Nephron (organoid): ENCODE measurements around the gene LIME1.

Source experiments
- H3K27ac Mint-ChIP-seq, 3 experiments: 2 replicates each; pipeline ENCODE4 v1.8.0; 2020; ENCODE audit warnings: mixed read lengths in 3 of 3, mild to moderate bottlenecking in 2 of 3, moderate library complexity in 1 of 3
- H3K27me3 Mint-ChIP-seq: 2 replicates; pipeline ENCODE4 v1.8.0; 2021; ENCODE audit warnings: low read depth, mild to moderate bottlenecking, moderate library complexity, mixed read lengths
- H3K36me3 Mint-ChIP-seq: 2 replicates; pipeline ENCODE4 v1.8.0; 2020; ENCODE audit warnings: low read depth, mixed read lengths
- H3K4me1 Mint-ChIP-seq: 2 replicates; pipeline ENCODE4 v1.8.0; 2020; ENCODE audit warnings: mixed read lengths
- H3K4me3 Mint-ChIP-seq, 3 experiments: 2 replicates each; pipeline ENCODE4 v1.8.0; 2020; ENCODE audit warnings: mild to moderate bottlenecking in 3 of 3, mixed read lengths in 3 of 3, moderate library complexity in 2 of 3
- H3K9me3 Mint-ChIP-seq: 2 replicates; pipeline ENCODE4 v1.8.0; 2020; ENCODE audit warnings: mixed read lengths
- TF ChIP-seq, protein P1 (sequence below), 3 experiments: fragments of 200-600 bp; sonication (generic); IDR thresholded peaks; one replicate each; pipeline ENCODE4 v1.5.0; 2021; ENCODE audit warnings: antibody characterized with exemption in 3 of 3; ENCODE audit not compliant: unreplicated experiment in 3 of 3

LIME1 gene

GRCh38 chr20:63783970-63784369, 47.5 kb downstream of the LIME1 start:
- Mint-ChIP-seq H3K27ac (peak overlapping the region in 1 of 3 experiments; percentile 74), H3K9me3 (no peaks in the 10 kb centered on the region), H3K36me3 (peaks cover 12% of the 10 kb centered on the region), H3K27me3 (no peaks in the 10 kb centered on the region), H3K4me3 (no peak overlapping the region), H3K4me1 (peaks cover 24% of the 10 kb centered on the region)
- TF ChIP-seq, protein P1, sequence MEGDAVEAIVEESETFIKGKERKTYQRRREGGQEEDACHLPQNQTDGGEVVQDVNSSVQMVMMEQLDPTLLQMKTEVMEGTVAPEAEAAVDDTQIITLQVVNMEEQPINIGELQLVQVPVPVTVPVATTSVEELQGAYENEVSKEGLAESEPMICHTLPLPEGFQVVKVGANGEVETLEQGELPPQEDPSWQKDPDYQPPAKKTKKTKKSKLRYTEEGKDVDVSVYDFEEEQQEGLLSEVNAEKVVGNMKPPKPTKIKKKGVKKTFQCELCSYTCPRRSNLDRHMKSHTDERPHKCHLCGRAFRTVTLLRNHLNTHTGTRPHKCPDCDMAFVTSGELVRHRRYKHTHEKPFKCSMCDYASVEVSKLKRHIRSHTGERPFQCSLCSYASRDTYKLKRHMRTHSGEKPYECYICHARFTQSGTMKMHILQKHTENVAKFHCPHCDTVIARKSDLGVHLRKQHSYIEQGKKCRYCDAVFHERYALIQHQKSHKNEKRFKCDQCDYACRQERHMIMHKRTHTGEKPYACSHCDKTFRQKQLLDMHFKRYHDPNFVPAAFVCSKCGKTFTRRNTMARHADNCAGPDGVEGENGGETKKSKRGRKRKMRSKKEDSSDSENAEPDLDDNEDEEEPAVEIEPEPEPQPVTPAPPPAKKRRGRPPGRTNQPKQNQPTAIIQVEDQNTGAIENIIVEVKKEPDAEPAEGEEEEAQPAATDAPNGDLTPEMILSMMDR (IDR thresholded peaks at IDR 0.05; ENCODE audit: unreplicated experiment in 3 of 3): no peak

DNA sequence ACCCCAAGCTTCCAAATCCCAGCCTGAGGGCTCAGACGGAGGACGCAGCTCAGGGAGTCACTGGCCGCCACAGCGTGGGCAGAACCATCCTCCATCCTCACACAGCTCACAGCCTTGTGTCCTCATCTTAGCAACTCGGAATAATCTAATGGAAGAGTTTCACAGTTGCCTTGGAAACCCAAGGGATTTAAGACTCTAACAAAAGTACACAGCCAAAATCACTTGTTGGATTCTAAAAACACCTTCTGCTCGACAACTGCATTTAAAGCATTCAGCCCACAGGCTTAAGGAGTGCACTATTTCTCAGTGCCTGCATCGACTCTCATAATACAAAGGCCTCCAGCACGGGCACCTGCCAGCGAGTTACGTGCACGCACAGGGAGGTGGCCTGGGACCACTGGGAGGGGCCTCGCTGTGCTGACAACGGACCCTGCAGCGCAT, 49.2 kb downstream of the LIME1 start:
- no peaks in the 10 kb centered on the region for H3K27me3 Mint-ChIP-seq
- TF ChIP-seq, protein P1 (IDR thresholded peaks at IDR 0.05; ENCODE audit: unreplicated experiment in 3 of 3): no peak
- peaks cover 24% of the 10 kb centered on the region for H3K4me1 Mint-ChIP-seq

GRCh38 chr20:63787302-63787701, 50.8 kb downstream of the LIME1 start:
- H3K4me3 Mint-ChIP-seq: no peak overlapping the region
- no peaks in the 10 kb centered on the region for H3K9me3 Mint-ChIP-seq
- H3K4me1 Mint-ChIP-seq: peaks cover 29% of the 10 kb centered on the region
- peak overlapping the region in 1 of 3 experiments; percentile 33 for H3K27ac Mint-ChIP-seq
- peaks cover 18% of the 10 kb centered on the region for H3K36me3 Mint-ChIP-seq
- TF ChIP-seq, protein P1 (IDR thresholded peaks at IDR 0.05; ENCODE audit: unreplicated experiment in 3 of 3): no peak
- no peaks in the 10 kb centered on the region for H3K27me3 Mint-ChIP-seq

More for the DNA sequence above, 49.2 kb downstream of the LIME1 start:
- Mint-ChIP-seq H3K27ac (peak overlapping the region in 1 of 3 experiments; percentile 55), H3K9me3 (no peaks in the 10 kb centered on the region), H3K4me3 (no peak overlapping the region), H3K36me3 (peaks cover 22% of the 10 kb centered on the region)

DNA sequence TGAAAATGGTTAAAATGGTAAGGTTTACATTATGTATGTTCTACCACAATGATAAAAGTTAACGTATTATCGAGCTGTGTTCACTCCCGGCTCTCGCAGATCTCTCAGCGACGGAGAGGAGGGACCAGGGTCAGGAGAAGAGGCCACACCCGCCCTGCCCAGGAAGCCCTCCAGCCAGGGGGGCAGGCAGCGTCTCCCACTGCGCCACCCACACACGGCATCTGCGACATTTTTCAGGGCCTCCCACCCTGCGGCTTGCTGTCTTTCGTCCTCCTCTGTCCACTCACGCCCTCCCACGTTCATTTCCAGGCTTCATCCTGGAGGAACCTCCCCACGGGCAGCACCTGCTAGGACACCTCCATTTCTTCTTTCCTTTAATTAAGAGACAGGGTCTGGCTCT, 51.3 kb downstream of the LIME1 start:
- no peaks in the 10 kb centered on the region for H3K27me3 Mint-ChIP-seq
- H3K27ac Mint-ChIP-seq: peak overlapping the region; percentile 14 to 72 (median 70)
- TF ChIP-seq, protein P1 (IDR thresholded peaks at IDR 0.05; ENCODE audit: unreplicated experiment in 3 of 3): no peak
- peaks cover 18% of the 10 kb centered on the region for H3K36me3 Mint-ChIP-seq
- no peaks in the 10 kb centered on the region for H3K9me3 Mint-ChIP-seq
- peaks cover 29% of the 10 kb centered on the region for H3K4me1 Mint-ChIP-seq
- peak overlapping the region in 1 of 3 experiments; percentile 52 for H3K4me3 Mint-ChIP-seq
